ENCODE measurements around the gene BRI3BP. TPM values are rescaled to one million over a fixed set of nuclear protein-coding genes. Genes with fewer than 3 reads are reported as not detected.
A peak's percentile ranks its signal among the peaks of the same experiment; 100 is the strongest.
"Not testable (repeated sequence)": the region's sequence is repeated elsewhere in the genome, so short reads cannot be mapped to it uniquely, and the experiment has no call there.

BRI3BP gene
- polyA plus RNA-seq, 2 donors = 3.2 to 5.3 TPM

DNA sequence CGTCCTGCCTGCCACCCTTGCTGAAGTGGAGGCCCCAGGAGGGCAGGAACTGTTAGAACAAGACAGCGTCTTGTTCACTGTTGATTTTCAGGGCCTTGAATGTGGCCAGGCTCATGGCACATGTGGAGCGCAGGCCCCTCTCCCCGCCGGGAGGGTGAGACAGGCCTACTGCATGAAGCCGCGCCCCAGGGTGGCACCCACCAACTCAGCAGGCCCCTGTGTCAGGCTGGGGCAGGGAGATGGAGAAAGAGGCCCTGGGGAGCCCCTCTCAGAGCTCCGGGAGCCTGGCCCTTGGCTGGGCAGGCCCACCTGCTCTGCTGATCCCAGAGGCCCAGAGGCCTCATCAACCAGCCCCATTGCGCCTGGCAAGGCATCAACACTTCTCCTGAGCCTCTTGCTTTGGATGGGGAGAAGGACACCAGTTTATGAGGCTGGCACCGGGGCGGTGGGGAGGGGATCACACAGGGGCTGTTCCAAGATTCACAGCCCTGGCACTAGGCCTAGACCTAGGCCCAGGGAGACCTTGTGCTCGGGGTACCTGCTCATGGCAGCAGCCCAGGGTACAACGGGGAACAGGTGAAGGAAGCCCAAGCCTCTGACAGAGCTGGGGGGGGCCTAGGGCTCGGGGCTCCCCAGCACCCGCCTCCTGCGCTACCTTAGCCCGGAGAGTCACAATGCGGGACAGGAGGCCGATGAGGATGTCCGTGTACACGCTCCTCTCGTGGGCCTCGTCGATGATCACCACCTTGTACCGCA lies 22.6 kb upstream of the BRI3BP start:
- H3K36me3 ChIP-seq (ENCODE audit: control insufficient read depth in 2 of 2, insufficient read depth in 2 of 2, low read length in 1 of 2) = peaks cover 19 to 67% of the 10 kb centered on the region in 2 donors
- no peak overlapping the region for H3K4me3 ChIP-seq (ENCODE audit: low read depth in 1 of 2, low read length in 2 of 2)
- no peaks in the 10 kb centered on the region for H3K27me3 ChIP-seq (ENCODE audit: control insufficient read depth in 1 of 2, insufficient read depth in 2 of 2, low read length in 2 of 2)
- H3K4me1 ChIP-seq (ENCODE audit: control insufficient read depth in 2 of 2, insufficient read depth in 2 of 2, low read length in 1 of 2) = no peaks in the 10 kb centered on the region
- no peaks in the 10 kb centered on the region for H3K9me3 ChIP-seq (ENCODE audit: control insufficient read depth in 2 of 2, insufficient read depth in 1 of 2, low read depth in 1 of 2, low read length in 1 of 2)
- H3K27ac ChIP-seq (ENCODE audit: low read depth in 2 of 2, low read length in 1 of 2) = no peak overlapping the region
- WGBS, 2 donors = 92 to 95% methylated on average over 23 to 25 of the region's 25 CpGs

DNA sequence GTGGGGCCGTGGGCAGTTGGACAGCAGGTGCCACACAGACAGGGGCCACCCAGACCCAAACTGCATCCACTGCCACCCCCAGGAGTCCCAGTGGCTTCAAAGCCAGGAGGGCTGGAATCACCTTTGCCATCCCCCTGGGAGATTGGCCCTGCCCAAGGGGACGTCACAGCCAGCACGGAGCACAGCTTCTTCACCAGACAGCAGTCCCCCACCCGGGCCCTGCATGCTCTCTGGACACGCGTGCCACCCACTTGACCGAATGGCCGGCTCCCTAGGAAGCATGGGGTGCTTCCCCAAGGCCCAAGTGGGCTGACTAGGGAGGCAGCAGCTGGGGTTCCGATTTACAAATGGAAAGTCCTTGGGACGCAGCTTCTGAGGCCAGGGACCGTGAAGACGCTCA lies 21.8 kb upstream of the BRI3BP start:
- H3K36me3 ChIP-seq (ENCODE audit: control insufficient read depth in 2 of 2, insufficient read depth in 2 of 2, low read length in 1 of 2) = peaks cover 22 to 70% of the 10 kb centered on the region in 2 donors
- 92 to 94% methylated on average over 12 of the region's 12 CpGs for WGBS, 2 donors
- H3K9me3 ChIP-seq (ENCODE audit: control insufficient read depth in 2 of 2, insufficient read depth in 1 of 2, low read depth in 1 of 2, low read length in 1 of 2) = no peaks in the 10 kb centered on the region
- H3K27ac ChIP-seq (ENCODE audit: low read depth in 2 of 2, low read length in 1 of 2) = no peak overlapping the region
- H3K4me3 ChIP-seq (ENCODE audit: low read depth in 1 of 2, low read length in 2 of 2) = no peak overlapping the region
- H3K4me1 ChIP-seq (ENCODE audit: control insufficient read depth in 2 of 2, insufficient read depth in 2 of 2, low read length in 1 of 2) = no peaks in the 10 kb centered on the region
- no peaks in the 10 kb centered on the region for H3K27me3 ChIP-seq (ENCODE audit: control insufficient read depth in 1 of 2, insufficient read depth in 2 of 2, low read length in 2 of 2)

DNA sequence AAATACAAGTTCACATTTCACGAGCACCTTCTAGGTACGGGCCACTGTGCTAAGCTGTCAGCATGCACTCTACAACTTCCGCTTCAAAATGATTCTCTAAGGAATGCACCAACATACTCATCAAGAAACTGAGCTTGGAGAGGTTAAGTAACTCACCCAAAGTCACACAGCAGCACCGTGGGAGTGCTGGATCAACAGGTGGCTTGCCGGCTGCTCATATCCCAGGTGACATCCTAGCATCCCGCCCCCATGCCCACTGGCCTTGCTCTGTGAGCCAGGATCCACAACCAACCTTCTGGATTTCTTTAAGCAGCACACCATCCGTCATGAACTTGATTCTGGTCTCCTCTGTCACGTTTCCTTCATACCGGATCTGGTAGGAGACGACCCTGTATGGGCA lies 21.2 kb upstream of the BRI3BP start:
- Histone ChIP-seq H3K9me3 (ENCODE audit: control insufficient read depth in 2 of 2, insufficient read depth in 1 of 2, low read depth in 1 of 2, low read length in 1 of 2) (no peaks in the 10 kb centered on the region), H3K27ac (ENCODE audit: low read depth in 2 of 2, low read length in 1 of 2) (no peak overlapping the region), H3K4me1 (ENCODE audit: control insufficient read depth in 2 of 2, insufficient read depth in 2 of 2, low read length in 1 of 2) (no peaks in the 10 kb centered on the region), H3K36me3 (ENCODE audit: control insufficient read depth in 2 of 2, insufficient read depth in 2 of 2, low read length in 1 of 2) (peaks cover 25 to 68% of the 10 kb centered on the region in 2 donors), H3K4me3 (ENCODE audit: low read depth in 1 of 2, low read length in 2 of 2) (no peak overlapping the region), H3K27me3 (ENCODE audit: control insufficient read depth in 1 of 2, insufficient read depth in 2 of 2, low read length in 2 of 2) (no peaks in the 10 kb centered on the region)
- WGBS, 2 donors = 85 to 89% methylated on average over 10 of the region's 10 CpGs

DNA sequence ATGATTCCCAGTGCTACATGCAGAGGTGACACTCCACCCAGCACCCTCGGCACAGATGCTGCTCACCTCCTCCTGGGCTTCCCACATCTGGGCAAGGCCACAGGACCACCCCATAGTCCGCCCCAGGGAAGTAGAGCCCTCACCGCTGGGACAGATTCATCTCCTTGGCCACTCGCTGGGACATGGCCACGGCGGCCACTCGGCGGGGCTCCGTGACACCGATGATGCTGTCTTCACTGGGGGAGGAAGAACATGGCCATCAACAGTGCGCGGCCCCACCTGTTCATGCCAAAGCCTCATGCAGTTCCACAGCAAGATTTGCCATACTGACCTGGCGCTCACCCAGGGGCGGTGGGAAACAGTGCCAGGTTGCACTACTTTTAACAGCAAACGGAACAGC lies 18.2 kb upstream of the BRI3BP start:
- Histone ChIP-seq H3K27me3 (ENCODE audit: control insufficient read depth in 1 of 2, insufficient read depth in 2 of 2, low read length in 2 of 2) (no peaks in the 10 kb centered on the region), H3K36me3 (ENCODE audit: control insufficient read depth in 2 of 2, insufficient read depth in 2 of 2, low read length in 1 of 2) (peaks cover 17 to 63% of the 10 kb centered on the region in 2 donors), H3K4me3 (ENCODE audit: low read depth in 1 of 2, low read length in 2 of 2) (no peak overlapping the region), H3K27ac (ENCODE audit: low read depth in 2 of 2, low read length in 1 of 2) (no peak overlapping the region), H3K4me1 (ENCODE audit: control insufficient read depth in 2 of 2, insufficient read depth in 2 of 2, low read length in 1 of 2) (no peaks in the 10 kb centered on the region), H3K9me3 (ENCODE audit: control insufficient read depth in 2 of 2, insufficient read depth in 1 of 2, low read depth in 1 of 2, low read length in 1 of 2) (no peaks in the 10 kb centered on the region)
- WGBS, 2 donors = 98 to 99% methylated on average over 14 to 15 of the region's 15 CpGs

DNA sequence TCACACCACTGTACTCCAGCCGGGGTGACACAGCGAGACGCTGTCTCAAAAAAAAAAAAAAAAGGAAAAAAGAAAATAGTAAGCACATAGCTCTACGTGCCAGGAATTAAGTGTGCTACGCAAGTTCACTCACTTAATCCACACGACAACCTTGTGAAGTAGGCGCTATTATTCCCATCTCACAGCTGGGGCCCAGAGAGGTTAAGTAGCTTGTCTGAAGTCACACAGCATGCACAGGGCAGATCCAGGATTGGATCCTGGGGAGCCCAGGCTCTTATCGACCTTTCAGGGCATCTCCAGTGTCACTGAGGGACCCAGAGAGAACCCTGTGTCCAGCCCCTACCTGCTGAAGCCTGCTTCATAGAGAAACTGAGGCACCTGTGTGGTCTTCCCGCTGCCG lies 16.4 kb upstream of the BRI3BP start:
- H3K36me3 ChIP-seq (ENCODE audit: control insufficient read depth in 2 of 2, insufficient read depth in 2 of 2, low read length in 1 of 2) = peaks cover 21 to 58% of the 10 kb centered on the region in 2 donors
- H3K27ac ChIP-seq (ENCODE audit: low read depth in 2 of 2, low read length in 1 of 2) = no peak overlapping the region
- no peaks in the 10 kb centered on the region for H3K27me3 ChIP-seq (ENCODE audit: control insufficient read depth in 1 of 2, insufficient read depth in 2 of 2, low read length in 2 of 2)
- WGBS, 2 donors = 97 to 98% methylated on average over 10 of the region's 10 CpGs
- H3K4me3 ChIP-seq (ENCODE audit: low read depth in 1 of 2, low read length in 2 of 2) = no peak overlapping the region
- no peaks in the 10 kb centered on the region for H3K9me3 ChIP-seq (ENCODE audit: control insufficient read depth in 2 of 2, insufficient read depth in 1 of 2, low read depth in 1 of 2, low read length in 1 of 2)
- no peaks in the 10 kb centered on the region for H3K4me1 ChIP-seq (ENCODE audit: control insufficient read depth in 2 of 2, insufficient read depth in 2 of 2, low read length in 1 of 2)

DNA sequence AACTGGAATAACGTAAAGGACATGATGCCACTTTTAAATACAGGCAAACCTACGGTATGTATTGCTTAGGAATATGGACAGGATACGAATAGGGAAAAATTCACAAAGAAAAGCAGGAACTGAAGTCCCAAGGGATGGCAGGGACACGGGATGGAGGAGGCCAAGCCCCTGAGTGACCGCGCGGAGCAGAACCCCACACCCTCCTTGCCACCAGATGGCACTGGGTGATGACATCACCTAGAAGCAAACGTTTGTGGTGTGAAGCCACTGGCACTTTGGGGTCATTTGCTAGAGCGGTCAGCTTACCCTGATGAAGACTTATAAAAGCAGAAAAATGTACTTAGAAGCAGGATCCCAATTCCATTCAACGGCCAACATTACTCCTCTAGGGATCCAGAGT lies 13.9 kb upstream of the BRI3BP start:
- Histone ChIP-seq H3K9me3 (ENCODE audit: control insufficient read depth in 2 of 2, insufficient read depth in 1 of 2, low read depth in 1 of 2, low read length in 1 of 2) (no peaks in the 10 kb centered on the region), H3K4me3 (ENCODE audit: low read depth in 1 of 2, low read length in 2 of 2) (no peak overlapping the region), H3K27me3 (ENCODE audit: control insufficient read depth in 1 of 2, insufficient read depth in 2 of 2, low read length in 2 of 2) (no peaks in the 10 kb centered on the region), H3K4me1 (ENCODE audit: control insufficient read depth in 2 of 2, insufficient read depth in 2 of 2, low read length in 1 of 2) (no peaks in the 10 kb centered on the region), H3K36me3 (ENCODE audit: control insufficient read depth in 2 of 2, insufficient read depth in 2 of 2, low read length in 1 of 2) (peaks cover 18 to 52% of the 10 kb centered on the region in 2 donors), H3K27ac (ENCODE audit: low read depth in 2 of 2, low read length in 1 of 2) (no peak overlapping the region)
- 81 to 85% methylated on average over 10 of the region's 10 CpGs for WGBS, 2 donors

DNA sequence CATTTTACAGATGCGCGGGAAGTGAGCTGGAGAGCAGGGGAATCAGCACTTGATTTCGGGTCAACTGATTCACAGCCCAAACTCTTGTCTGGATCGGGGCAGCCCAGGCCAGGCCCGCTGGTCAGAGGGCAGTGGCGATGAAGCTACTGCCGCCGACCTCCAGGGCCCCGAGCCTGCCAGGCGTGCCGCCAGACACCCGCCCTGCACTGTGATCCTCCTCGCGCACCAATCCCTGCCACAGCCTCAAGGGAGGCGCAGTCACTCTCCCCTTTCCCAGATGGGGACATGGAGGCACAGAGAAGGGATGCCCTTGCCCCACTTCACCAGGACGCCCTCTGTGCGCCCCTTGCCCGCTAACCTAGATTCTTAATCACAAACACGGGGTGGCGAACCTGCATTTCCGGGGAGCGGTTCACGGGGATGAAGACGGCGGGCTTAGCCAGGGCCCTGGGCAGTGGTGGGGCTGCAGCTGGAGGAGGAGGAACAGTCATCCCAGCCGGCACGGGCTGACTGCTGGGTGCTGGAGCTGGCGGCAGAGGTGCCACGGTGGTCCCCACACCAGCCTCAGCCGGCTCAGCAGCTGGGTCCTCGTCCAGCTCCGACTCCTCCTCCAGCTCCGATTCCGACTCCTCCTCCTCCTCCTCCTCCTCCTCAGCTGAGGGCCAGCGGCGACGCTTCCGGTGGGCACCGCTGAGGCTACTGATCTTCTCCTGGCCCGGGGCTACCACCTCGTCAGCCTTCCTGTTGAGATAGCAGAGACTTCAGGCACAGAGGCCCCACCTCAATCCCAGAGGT lies 13.2 kb upstream of the BRI3BP start:
- Histone ChIP-seq H3K4me1 (ENCODE audit: control insufficient read depth in 2 of 2, insufficient read depth in 2 of 2, low read length in 1 of 2) (no peaks in the 10 kb centered on the region), H3K4me3 (ENCODE audit: low read depth in 1 of 2, low read length in 2 of 2) (no peak overlapping the region), H3K27me3 (ENCODE audit: control insufficient read depth in 1 of 2, insufficient read depth in 2 of 2, low read length in 2 of 2) (no peaks in the 10 kb centered on the region), H3K36me3 (ENCODE audit: control insufficient read depth in 2 of 2, insufficient read depth in 2 of 2, low read length in 1 of 2) (peaks cover 18 to 48% of the 10 kb centered on the region in 2 donors), H3K27ac (ENCODE audit: low read depth in 2 of 2, low read length in 1 of 2) (no peak overlapping the region), H3K9me3 (ENCODE audit: control insufficient read depth in 2 of 2, insufficient read depth in 1 of 2, low read depth in 1 of 2, low read length in 1 of 2) (no peaks in the 10 kb centered on the region)
- 94 to 96% methylated on average over 28 to 41 of the region's 41 CpGs for WGBS, 2 donors

DNA sequence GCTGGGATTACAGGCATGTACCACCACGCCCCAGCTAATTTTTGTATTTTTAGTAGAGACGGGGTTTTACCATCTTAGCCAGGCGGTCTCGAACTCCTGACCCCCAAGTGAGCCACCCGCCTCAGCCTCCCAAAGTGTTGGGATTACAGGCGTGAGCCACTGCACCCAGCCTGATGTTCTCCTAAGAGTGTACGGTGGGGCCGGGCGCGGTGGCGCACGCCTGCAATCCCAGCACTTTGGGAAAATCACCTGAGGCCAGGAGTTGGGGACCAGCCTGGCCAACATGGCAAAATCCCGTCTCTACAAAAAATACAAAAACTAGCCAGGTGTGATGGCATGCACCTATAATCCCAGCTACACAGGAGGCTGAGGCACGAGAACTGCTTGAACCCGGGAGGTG lies 6.6 kb upstream of the BRI3BP start:
- H3K36me3 ChIP-seq (ENCODE audit: control insufficient read depth in 2 of 2, insufficient read depth in 2 of 2, low read length in 1 of 2); H3K9me3 ChIP-seq (ENCODE audit: control insufficient read depth in 2 of 2, insufficient read depth in 1 of 2, low read depth in 1 of 2, low read length in 1 of 2); H3K4me1 ChIP-seq (ENCODE audit: control insufficient read depth in 2 of 2, insufficient read depth in 2 of 2, low read length in 1 of 2); H3K4me3 ChIP-seq (ENCODE audit: low read depth in 1 of 2, low read length in 2 of 2); H3K27me3 ChIP-seq (ENCODE audit: control insufficient read depth in 1 of 2, insufficient read depth in 2 of 2, low read length in 2 of 2); H3K27ac ChIP-seq (ENCODE audit: low read depth in 2 of 2, low read length in 1 of 2): not testable (repeated sequence)
- 95 to 97% methylated on average over 15 of the region's 15 CpGs for WGBS, 2 donors

DNA sequence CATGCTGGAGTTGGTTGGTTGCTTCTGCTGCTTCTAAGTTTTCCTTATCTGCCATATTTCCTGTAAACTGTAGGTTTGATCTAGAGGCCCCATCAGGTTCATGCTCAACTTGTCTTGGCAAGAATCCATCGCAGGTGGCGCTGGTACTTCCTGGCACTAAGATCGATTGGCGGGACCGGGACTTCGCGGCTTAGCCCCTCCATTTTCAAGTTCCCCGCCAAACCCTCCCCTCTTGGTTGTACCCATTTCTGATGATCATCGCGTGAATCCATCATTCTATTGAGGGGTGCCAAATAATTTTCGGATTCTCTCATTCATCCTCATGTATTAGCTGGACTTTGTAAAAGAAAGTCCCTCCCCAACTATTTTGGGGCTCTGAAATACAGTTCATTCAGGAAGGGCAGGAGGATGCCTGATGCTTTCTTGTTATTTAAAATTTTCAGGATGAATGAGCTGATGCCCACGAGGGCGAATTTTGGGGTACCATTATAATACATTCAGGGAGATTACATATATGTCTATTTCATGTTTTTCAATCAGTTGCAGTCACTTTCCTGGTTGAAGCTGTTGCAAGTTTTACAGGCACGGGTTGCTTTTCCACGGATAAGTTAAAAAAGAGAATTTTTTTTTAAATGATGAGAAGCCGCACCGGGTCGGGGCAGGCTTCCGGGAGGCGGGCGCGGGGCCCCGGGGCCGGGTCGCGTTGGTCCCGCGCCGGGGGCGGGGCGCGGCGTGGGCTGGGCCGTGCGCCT lies 395 bp upstream of the BRI3BP start:
- Histone ChIP-seq H3K27ac (ENCODE audit: low read depth in 2 of 2, low read length in 1 of 2) (peak overlapping the region; percentile 43 to 78), H3K27me3 (ENCODE audit: control insufficient read depth in 1 of 2, insufficient read depth in 2 of 2, low read length in 2 of 2) (no peaks in the 10 kb centered on the region), H3K4me1 (ENCODE audit: control insufficient read depth in 2 of 2, insufficient read depth in 2 of 2, low read length in 1 of 2) (peaks cover 1 to 4% of the 10 kb centered on the region in 2 donors), H3K9me3 (ENCODE audit: control insufficient read depth in 2 of 2, insufficient read depth in 1 of 2, low read depth in 1 of 2, low read length in 1 of 2) (no peaks in the 10 kb centered on the region), H3K4me3 (ENCODE audit: low read depth in 1 of 2, low read length in 2 of 2) (peak overlapping the region; percentile 38 to 85), H3K36me3 (ENCODE audit: control insufficient read depth in 2 of 2, insufficient read depth in 2 of 2, low read length in 1 of 2) (no peaks in the 10 kb centered on the region)
- WGBS, 2 donors = 1% methylated on average over 35 of the region's 35 CpGs
